ENCODE measurements around the gene PIK3R6.
A peak's percentile ranks its signal among the peaks of the same experiment; 100 is the strongest.
"Not testable (repeated sequence)": the region's sequence is repeated elsewhere in the genome, so short reads cannot be mapped to it uniquely, and the experiment has no call there.

Gene PIK3R6

DNA sequence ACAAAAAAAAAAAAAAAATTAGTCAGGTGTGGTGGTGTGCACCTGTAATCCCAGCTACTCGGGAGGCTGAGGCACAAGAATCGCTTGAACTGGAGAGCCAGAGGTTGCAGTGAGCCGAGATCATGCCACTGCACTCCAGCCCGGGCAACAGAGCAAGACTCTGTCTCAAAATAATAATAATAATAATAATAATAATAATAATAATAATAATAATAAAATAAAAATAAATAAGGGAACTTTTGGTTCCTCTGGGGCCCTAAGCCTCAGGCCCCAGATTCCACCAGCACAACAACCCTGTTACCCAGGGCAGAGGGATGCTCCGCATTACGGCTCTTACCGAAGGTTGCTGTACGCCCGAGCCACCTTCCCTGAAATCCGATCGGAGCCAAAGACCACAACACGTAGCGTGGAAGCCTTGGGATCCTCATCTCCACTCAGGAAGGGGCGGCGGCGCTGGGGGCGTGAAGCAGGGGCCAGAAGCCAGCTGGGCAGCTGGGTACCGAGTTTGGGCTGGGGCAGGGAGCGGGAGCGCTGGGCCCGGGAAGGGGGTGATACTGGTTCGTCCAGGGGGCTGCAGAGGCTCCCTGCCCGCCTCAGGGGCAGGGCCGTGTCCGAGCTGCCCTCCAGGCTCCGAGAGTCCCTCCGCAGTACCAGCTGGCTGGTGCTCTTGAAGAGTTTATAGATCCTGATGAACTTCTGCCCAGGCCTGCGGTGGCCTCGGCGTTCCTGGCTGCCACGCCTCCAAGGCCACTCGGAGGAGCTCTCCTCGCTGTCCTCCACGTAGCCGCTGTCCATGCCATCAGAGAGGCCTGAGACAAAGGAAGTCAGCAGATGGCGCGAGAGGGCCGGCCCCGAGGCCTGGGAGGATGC, 20.6 kb upstream of the PIK3R6 start:
- H3K9me3 Mint-ChIP-seq, result no peaks in the 10 kb centered on the region
- TF ChIP-seq, protein P1, sequence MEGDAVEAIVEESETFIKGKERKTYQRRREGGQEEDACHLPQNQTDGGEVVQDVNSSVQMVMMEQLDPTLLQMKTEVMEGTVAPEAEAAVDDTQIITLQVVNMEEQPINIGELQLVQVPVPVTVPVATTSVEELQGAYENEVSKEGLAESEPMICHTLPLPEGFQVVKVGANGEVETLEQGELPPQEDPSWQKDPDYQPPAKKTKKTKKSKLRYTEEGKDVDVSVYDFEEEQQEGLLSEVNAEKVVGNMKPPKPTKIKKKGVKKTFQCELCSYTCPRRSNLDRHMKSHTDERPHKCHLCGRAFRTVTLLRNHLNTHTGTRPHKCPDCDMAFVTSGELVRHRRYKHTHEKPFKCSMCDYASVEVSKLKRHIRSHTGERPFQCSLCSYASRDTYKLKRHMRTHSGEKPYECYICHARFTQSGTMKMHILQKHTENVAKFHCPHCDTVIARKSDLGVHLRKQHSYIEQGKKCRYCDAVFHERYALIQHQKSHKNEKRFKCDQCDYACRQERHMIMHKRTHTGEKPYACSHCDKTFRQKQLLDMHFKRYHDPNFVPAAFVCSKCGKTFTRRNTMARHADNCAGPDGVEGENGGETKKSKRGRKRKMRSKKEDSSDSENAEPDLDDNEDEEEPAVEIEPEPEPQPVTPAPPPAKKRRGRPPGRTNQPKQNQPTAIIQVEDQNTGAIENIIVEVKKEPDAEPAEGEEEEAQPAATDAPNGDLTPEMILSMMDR (IDR thresholded peaks at IDR 0.05; ENCODE audit: unreplicated experiment in 3 of 3), result peak; percentile 40 to 55 (median 44)
- peaks cover 16% of the 10 kb centered on the region for H3K27me3 Mint-ChIP-seq (ENCODE audit: low read depth)
- no peak overlapping the region for H3K4me3 Mint-ChIP-seq
- peaks cover 8% of the 10 kb centered on the region for H3K4me1 Mint-ChIP-seq
- no peaks in the 10 kb centered on the region for H3K36me3 Mint-ChIP-seq (ENCODE audit: low read depth)
- no peak overlapping the region for H3K27ac Mint-ChIP-seq

DNA sequence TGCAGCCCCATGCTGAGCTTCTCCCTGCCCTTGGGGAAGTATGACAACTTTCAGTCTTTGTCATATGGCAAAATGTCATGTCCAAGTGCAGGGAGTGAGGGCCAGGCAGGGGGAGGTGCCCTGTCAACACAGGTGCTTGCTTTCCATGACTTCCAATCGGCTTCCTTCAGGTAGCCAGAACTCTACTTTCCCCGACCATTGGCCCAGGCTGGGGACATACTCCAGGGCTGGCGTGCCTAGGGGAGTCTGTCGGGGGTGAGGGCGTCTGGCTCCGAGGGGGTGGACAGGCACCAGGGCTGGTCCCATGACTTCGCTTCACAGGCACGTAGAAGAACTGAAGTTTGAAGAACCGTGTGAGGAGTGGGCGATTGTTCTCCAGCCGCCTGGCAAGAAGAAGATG, 19.8 kb upstream of the PIK3R6 start:
- Mint-ChIP-seq H3K27ac (no peak overlapping the region), H3K4me1 (peaks cover 1% of the 10 kb centered on the region), H3K4me3 (no peak overlapping the region), H3K27me3 (ENCODE audit: low read depth) (peaks cover 11% of the 10 kb centered on the region), H3K36me3 (ENCODE audit: low read depth) (no peaks in the 10 kb centered on the region), H3K9me3 (no peaks in the 10 kb centered on the region)
- TF ChIP-seq, protein P1 (IDR thresholded peaks at IDR 0.05; ENCODE audit: unreplicated experiment in 3 of 3), result no peak

DNA sequence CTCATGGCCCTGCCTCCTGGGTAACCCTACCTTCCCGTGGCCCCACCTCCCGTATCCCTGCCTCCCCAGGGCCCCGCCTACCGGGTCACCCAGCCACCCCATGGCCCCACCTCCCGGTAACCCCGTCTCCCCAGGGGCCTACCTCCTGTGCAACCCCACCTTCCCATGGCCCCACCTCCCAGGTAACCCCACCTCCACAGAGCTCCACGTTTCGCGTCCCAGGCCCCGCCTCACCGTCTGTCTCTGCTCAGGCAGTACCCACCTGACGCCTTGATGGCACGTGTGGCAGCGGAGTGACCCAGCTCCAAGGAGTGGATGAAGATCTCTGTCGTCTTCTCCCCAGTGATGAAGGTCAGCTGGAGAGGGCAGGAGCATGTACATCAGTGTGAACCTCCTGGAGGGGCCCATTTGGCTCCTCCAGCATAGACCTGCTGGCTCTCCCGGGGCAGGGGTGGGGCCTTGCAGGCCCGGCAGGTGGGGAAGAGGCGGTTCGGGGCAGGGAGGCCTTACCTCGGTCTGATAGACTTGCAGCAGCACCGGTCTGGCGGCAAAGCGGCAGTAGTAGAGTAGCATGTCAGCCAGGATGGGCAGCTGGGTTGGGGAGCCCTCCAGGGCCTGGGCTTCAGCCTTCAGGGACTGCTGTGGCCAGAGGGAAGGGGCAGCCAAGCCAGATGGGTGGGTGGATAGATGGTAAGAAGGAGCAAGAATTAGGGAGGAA, 18.7 kb upstream of the PIK3R6 start:
- Mint-ChIP-seq H3K4me3 (no peak overlapping the region), H3K27ac (no peak overlapping the region), H3K27me3 (ENCODE audit: low read depth) (peaks cover 8% of the 10 kb centered on the region), H3K36me3 (ENCODE audit: low read depth) (no peaks in the 10 kb centered on the region), H3K9me3 (no peaks in the 10 kb centered on the region), H3K4me1 (no peaks in the 10 kb centered on the region)
- TF ChIP-seq, protein P1 (IDR thresholded peaks at IDR 0.05; ENCODE audit: unreplicated experiment in 3 of 3), result no peak

DNA sequence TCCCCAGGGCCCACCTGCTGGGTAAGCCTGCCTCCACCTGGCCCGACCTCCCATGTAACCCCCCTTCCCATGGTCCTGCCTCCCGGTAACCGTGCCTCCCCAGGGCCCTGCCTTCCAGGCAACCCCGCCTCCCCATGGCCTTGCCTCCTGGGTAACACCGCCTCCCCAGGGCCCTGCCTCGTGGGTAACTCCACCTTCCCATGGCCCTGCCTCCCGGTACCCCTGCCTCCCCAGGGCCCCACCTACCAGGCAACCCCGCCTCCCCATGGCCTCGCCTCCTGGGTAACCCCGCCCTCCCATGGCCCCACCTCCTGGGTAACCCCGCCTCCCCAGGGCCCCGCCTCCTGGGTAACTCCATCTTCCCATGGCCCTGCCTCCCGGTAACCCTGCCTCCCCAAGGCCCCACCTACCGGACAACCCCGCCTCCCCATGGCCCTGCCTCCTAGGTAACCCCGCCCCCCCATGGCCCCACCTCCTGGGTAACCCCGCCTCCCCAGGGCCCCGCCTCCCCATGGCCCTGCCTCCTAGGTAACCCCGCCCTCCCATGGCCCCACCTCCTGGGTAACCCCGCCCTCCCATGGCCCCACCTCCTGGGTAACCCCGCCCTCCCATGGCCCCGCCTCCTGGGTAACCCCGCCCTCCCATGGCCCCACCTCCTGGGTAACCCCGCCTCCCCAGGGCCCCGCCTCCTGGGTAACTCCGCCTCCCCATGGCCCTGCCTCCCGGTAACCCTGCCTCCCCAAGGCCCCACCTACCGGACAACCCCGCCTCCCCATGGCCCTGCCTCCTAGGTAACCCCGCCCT, 17.9 kb upstream of the PIK3R6 start:
- H3K27me3 Mint-ChIP-seq (ENCODE audit: low read depth); H3K4me3 Mint-ChIP-seq; H3K9me3 Mint-ChIP-seq; H3K27ac Mint-ChIP-seq; H3K4me1 Mint-ChIP-seq; H3K36me3 Mint-ChIP-seq (ENCODE audit: low read depth): not testable (repeated sequence)

DNA sequence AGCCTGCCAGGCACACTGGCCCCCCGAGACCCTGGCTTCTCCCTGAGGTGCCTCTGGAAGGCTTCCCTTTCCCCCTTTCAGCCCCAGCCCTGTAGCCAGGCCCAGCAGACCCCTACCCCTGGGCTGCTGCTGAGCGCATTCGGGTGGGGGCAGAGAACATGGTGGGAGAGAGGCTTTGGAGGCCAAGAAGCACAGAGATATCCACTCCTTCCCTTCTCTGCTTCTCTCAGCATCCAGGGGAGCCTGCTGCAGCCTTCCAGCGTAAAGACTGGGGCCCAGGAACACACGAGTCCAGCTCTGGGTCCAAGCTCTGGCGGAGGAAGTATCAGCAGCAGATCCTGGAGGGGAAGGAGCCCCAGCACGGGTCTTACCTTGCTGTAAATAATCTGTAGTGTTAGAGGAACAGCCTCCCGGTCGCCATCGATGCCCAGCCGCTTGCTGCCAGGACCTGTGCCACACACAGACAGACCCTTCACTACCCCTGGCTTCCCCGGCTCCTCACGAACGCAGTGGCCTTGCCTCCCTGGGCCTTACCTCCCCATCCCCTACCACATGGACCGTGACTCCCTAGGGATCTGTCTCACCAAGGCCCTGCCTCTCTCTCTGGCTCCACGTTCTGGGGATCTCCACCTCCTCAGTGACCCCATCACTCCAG, 17.0 kb upstream of the PIK3R6 start:
- Mint-ChIP-seq H3K27ac (no peak overlapping the region), H3K4me3 (no peak overlapping the region), H3K9me3 (no peaks in the 10 kb centered on the region), H3K27me3 (ENCODE audit: low read depth) (peaks cover 12% of the 10 kb centered on the region), H3K36me3 (ENCODE audit: low read depth) (no peaks in the 10 kb centered on the region), H3K4me1 (no peaks in the 10 kb centered on the region)
- TF ChIP-seq, protein P1 (IDR thresholded peaks at IDR 0.05; ENCODE audit: unreplicated experiment in 3 of 3), result no peak
